HG03521 (cell line): ENCODE measurements around the gene TCEA2.

Source experiments
- ATAC-seq: cut with Tn5 transposase; IDR thresholded peaks from one replicate; pipeline ENCODE4 v1.9.1; 2021; ENCODE audit warnings: mild to moderate bottlenecking, moderate library complexity; ENCODE audit not compliant: unreplicated experiment

Gene TCEA2

DNA sequence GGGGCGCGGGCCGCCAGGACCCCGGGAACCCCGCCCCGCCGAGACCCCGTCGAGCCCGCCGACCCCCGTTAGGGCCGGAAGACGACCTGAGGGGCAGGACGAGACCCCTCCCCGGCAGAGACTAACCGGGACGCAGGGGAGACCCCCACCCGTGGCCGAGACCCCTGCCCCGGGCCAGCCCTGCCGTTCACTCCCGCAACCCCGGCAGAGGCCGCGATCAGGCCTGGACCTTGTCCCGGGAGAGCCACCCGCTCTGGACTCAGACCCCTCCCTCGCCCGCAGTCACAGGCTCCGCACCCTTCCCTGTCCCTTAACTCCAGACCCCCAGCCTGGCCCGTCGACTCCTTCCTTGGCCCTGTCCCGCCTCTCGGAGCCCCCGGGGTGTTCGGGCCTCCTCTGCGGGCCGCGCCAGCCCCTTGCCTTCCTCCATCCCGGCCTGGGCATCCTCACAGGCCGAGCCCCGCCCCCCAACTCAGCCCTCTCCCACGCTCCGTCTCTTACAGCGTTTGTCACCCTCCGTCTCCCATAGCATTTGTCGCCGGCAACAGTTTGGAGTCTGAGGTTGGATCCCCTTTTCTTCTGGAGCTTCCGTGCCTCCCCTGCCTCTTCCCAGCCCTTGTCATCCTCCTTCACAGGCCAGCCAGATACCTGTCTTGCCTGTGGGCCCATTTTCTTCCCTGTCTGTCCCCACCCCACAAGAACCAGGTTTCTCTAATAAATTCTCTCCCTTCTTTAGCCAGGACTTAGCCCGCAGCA is 569 bp downstream of the TCEA2 start:
- no peak for ATAC-seq

- no peak for ATAC-seq
Observed at GRCh38 chr20:64064145-64064698, 1.2 kb downstream of the TCEA2 start.

DNA sequence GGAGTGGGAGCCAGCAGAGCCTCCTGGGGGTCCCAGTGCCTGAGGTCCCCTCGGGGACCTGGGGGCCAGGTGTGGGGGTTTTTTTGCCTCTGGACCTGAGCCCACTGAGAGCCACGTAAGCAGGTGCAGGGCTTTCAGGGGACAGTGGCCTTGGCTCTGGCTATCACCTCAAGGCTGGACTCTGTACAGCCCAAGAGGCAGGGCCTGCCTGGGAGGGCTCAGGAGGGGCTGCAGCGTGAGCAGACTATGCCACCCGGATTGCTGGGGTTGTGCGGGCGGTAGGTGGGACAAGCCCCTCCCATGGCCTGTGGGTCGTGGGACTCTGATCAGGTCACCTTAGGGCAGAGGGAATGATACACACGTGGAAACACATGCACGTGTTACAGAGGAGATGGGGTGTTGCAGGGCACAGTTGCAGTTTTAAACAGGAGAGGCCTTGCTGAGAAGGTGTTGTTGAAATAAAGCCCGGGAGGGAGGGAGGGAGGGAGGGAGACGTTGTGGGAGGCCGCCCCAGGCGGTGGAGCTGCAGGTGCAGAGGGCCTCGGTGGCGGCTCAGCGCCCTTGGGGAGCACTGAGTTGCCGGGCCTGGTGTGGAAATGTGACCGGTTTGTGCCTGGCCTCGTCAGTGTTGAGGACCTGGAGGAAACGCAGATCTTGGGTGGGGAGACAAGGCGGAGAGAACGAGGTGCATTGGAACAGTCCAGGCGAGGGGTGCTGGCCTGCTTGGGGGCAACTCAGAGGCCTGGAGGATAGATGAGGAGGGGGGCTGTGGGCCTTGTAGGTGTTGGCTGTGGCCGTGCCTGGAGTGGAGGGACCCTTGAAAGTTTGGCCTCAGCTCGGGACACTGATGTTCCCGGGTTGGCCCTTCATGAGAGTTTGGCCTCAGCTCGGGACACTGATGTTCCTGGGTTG is 2.3 kb downstream of the TCEA2 start:
- ATAC-seq = no peak

DNA sequence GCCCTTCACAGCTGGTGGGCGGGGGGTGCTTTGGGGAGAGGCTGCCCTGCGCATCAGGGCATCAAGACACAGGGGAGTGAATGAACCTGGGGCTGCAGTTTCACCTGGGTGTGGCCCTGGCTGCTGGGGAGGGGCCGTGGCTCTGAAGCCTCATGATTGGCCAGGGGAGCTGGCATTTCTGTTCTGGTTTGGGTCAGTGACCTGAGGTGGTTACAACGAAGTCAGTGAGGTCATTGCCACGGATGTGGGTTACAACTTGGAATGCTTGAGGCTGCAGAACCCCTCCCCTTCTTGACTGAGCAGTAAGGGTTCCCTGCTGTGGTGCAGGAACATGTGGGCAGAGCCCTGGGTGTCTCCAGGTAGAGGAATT is 3.0 kb downstream of the TCEA2 start:
- no peak for ATAC-seq

DNA sequence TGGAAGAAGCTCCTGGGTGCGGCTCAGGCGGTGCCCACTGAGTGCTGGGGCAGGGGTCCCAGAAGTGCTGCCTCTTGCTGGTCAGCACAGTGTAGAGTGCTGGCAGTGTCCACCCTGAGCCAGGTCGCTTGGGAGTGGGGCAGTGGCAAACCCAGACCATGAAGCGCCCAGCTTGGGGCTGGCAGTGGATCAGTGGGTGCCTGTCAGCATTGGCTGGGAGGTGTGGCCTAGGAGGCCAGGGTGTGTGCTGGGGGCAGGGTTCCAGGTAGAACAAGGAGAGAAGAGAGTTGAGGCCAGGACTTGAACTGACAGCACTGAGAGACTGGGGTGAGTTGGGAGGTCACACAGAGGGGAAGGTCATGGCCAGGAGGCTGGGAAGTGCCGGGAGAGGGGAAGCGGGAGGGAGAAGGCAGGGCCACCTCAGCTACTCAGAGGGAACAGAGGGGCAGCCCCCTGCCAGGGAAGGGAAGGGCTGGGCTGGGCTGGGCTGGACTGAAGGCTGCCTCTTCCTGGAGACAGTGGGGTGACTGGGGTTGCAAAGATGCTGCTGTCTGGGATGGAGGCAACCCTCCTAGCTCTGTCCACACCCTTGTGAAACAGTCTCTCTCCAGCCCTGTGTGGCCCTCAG is 4.1 kb downstream of the TCEA2 start:
- ATAC-seq = no peak

- ATAC-seq = no peak
Observed at GRCh38 chr20:64067733-64068307, 4.8 kb downstream of the TCEA2 start.

GRCh38 chr20:64068386-64069208 is 5.6 kb downstream of the TCEA2 start:
- ATAC-seq = no peak

GRCh38 chr20:64069209-64069613 is 6.2 kb downstream of the TCEA2 start:
- no peak for ATAC-seq

- no peak for ATAC-seq
Observed at GRCh38 chr20:64069614-64070243, 6.7 kb downstream of the TCEA2 start.

- ATAC-seq = no peak
Observed at GRCh38 chr20:64070244-64070993, 7.4 kb downstream of the TCEA2 start.

DNA sequence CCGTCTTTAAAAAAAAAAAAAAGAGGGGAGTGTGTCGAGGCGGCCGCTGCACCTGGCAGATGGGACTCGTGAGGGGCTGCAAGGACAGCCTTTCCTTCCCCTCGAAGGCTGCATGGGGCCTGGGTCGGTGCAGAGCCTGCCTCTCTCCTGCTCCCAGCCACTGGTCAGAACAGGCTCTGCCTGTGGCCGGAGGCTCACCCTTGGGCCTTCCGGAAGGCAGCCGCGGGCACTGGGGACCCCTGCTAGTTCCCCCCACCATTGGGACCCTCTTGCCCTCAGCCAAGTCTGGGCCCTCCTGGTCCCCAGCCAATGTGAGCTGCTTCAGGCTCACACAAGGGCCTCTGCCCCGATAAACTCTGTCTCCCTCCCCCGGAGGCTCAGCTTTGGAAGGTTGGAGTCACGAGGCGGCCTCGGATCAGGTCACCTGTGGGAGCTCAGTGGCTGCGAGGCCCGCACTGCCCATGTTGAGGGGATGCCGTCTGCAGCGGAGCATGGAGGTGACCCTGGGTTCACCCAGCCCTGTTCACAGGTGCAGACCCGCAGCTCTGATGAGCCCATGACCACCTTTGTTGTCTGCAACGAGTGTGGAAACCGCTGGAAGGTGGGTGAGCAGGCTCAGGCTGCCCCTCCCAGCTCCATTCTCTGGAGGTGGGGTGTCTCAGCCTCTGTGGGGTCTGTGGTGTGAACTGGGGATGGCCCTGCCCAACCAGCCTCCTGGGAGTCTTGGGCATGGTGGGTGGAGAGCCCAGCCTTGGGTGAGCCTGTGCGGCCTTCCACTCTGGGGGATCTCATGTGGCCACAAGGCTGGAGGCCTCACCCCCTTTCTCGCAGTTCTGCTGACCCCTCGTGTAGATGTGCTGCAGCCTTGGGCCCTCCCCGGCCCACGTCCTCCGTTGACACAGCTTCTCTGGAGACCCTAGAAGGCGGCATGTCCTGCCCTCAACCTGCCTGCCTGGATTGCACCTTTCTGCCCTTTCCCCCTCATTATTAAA is 8.6 kb downstream of the TCEA2 start:
- ATAC-seq = no peak

- no peak for ATAC-seq
Observed at GRCh38 chr20:64072498-64073063, 9.6 kb downstream of the TCEA2 start.

- no peak for ATAC-seq
Observed at GRCh38 chr20:64073476-64074183, 10.6 kb downstream of the TCEA2 start.

DNA sequence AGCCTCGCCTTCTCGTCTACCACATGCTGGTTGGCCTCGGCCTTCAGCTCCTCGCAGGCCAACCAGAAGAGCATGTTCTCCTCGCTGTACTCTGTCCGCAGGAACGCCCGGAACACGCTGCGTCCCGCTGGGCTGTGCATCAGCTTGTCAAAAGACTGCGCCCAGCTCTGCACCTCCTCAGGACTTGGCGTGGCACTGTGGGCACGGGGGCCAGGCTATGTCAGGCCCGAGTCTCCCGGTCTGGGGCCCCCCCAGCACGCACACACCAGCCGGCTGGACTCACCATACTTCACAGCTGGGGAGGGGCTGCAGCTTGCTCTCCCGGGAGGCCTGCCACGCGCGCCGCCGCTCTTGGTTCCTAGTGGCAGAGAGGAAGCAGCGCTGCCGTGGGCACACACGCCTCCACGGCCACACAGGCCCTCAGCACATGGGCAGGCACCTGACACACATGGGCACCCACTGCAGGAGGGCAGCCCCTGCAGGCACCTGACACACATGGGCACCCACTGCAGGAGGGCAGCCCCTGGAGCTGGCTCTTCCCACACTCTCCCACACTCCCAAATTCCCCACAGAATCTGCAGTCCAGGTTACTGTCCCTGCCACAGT is 11.3 kb downstream of the TCEA2 start:
- ATAC-seq = no peak

- no peak for ATAC-seq
Observed at GRCh38 chr20:64074963-64075362, 12.0 kb downstream of the TCEA2 start.

GRCh38 chr20:64075556-64075955 is 12.6 kb downstream of the TCEA2 start:
- no peak for ATAC-seq
